D721Med (cell line): ENCODE data around the gene ZNF211.

Experiments
- DNase-seq: peaks from one replicate; pipeline ENCODE4 v3.0.0; 2011; ENCODE audit warnings: low spot score; ENCODE audit not compliant: insufficient read length
- FAIRE-seq: peaks from 2 replicates; lab custom pipeline; 2011; peaks lifted over from hg19 to GRCh38; lab: Jason Lieb, UNC
- TF ChIP-seq, protein P1 (sequence below): IDR thresholded peaks from 2 replicates; pipeline ENCODE4 v1.5.1; 2012; ENCODE audit warnings: mild to moderate bottlenecking, control low read depth; ENCODE audit not compliant: insufficient read depth; ENCODE audit errors: missing control alignments

The ZNF211 gene

DNA sequence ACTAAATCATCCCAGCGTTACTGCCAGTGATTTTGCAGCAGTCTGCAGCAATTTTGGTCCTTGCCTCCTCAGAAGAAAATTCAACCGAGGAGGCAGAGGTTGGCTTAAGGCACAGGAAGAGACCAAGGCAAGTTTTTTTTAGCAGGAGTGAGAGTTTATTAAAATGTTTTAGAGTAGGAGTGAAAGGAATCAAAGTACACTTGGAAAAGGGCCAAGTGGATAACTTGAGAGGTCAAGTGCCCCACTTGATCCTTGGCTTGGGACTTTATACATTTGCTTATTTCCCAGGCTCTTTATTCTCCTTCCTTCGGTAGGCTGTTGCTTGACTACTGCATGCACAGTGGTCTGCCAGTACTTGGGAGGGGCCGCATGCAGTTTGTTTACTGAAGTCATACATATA, 21.9 kb upstream of the ZNF211 start:
- DNase-seq: no peak
- TF ChIP-seq, protein P1, sequence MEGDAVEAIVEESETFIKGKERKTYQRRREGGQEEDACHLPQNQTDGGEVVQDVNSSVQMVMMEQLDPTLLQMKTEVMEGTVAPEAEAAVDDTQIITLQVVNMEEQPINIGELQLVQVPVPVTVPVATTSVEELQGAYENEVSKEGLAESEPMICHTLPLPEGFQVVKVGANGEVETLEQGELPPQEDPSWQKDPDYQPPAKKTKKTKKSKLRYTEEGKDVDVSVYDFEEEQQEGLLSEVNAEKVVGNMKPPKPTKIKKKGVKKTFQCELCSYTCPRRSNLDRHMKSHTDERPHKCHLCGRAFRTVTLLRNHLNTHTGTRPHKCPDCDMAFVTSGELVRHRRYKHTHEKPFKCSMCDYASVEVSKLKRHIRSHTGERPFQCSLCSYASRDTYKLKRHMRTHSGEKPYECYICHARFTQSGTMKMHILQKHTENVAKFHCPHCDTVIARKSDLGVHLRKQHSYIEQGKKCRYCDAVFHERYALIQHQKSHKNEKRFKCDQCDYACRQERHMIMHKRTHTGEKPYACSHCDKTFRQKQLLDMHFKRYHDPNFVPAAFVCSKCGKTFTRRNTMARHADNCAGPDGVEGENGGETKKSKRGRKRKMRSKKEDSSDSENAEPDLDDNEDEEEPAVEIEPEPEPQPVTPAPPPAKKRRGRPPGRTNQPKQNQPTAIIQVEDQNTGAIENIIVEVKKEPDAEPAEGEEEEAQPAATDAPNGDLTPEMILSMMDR: no peak
- no peak for FAIRE-seq

DNA sequence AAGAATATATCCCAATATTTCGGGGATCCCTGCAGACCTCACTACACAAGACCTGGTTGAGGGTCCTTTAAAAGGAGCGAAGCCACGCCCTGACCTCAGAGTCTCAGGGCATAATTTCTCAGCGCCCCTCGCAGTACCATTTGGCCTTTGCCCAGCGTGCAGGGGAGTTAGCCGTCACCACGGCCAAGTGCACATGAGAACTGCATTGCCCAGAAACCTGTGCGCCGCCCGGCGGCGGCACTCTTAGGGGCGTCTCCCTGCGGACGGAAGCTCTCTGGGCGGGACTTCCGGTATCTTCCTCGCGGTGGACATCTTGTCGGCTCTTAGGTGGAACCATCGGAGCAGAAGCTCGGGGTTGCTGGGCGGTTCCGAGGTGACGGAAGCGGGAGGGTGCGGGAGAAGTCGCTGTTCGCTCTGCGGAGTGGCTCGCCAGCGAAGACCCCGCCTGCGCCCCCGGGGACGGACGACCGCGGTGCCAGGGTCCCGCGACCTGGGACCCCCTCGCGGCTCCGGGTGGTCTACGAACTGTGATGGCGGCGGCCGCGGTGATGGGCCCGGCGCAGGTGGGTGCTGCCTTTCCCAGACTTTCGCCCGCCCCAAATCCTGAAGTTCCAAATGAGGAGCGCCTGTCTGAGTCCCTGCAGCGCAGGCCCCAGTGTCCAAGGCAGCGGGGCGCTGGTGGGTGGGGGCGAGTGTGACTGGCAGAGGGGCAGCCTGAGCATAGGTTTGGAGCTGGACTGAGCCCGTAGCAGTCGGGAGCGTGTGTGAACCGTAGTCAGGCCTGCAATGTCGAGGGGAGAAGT, 18.8 kb upstream of the ZNF211 start, which contains the start of gene ZNF134:
Gene ZNF134, plus strand, starts transcription at position 302 of the 803 bp plus-strand sequence. CDS start 5,227 bp downstream, outside the sequence.
- TF ChIP-seq, protein P1: peak; percentile 11
- no peak for FAIRE-seq
- peak; percentile 96 for DNase-seq

DNA sequence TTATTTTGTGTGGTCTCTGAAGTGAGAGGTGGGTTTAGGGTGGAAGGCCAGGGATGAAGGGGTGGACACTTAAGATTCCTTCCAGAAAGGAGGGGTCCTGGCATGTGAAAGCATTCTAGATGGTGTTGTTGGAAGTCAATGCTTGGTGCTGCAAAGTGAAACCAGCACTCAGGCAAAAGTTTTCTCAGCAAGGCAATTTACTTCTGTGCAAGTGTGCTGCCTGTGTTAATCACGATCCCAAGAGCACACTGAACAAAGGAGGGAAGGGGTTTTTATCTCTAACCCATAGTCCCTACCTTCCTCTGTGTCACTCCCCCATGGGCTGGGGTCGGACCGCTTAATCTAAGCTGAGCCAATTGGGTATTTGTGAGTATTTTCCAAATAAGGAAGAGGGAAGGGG, 17.6 kb upstream of the ZNF211 start:
- TF ChIP-seq, protein P1: no peak
- DNase-seq (no peak), FAIRE-seq (no peak)

DNA sequence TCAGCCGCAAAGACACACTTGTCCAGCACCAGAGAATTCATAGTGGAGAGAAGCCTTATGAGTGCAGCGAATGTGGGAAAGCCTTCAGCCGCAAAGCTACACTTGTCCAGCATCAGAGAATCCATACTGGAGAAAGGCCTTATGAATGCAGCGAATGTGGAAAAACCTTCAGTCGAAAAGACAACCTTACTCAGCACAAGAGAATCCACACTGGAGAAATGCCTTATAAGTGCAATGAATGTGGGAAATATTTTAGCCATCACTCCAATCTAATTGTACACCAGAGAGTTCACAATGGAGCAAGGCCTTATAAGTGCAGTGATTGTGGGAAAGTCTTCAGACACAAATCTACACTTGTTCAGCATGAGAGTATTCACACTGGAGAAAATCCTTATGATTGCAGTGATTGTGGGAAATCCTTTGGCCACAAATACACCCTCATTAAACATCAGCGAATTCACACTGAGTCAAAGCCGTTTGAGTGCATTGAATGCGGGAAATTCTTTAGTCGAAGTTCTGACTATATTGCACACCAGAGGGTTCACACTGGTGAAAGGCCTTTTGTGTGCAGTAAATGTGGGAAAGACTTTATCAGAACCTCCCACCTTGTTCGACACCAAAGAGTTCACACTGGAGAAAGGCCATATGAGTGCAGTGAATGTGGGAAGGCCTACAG, 12.2 kb upstream of the ZNF211 start:
- TF ChIP-seq, protein P1: no peak
- no peak for FAIRE-seq
- DNase-seq: no peak

DNA sequence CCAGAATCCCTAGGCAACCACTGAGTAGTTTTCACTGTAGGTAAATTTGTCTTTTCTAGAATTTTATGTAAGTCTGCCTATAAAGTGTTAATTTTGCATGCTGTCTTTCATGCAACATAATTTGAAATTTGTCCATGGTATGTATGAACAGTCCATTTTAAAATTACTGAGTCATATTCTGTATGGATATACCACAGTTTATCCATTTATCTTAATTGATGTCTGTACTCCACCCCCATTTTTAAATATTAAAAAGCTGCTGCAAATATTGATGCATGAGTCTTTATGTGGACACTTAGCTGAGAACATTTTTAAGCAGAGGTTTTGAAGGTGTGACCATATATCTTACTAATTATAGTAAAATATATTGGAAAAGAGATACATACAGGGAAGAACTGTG, 9.9 kb upstream of the ZNF211 start:
- no peak for FAIRE-seq
- DNase-seq: no peak
- TF ChIP-seq, protein P1: no peak

DNA sequence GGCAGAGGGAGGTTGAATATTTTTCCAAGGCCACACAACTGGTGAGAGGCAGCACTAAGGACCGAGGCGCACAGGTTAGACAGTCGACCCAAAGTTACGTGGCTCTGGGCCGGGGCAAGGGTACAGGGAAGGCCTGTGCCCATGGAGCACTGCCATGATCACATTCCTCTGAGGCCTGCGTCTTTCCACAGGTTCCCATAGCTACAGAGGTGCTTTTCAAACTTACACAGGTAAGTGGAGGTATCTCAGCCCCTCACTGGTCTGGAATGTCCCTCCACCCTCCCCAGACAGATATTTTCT, 814 bp downstream of the ZNF211 start:
- FAIRE-seq (no peak), DNase-seq (no peak)

More for the DNA sequence above, 814 bp downstream of the ZNF211 start:
- TF ChIP-seq, protein P1: no peak
